Neural cell (in vitro differentiated cells): ENCODE results near the gene RNU6-8.

Experiments
- CTCF ChIP-seq: fragments of 450-650 bp; IDR thresholded peaks from 2 replicates; pipeline ENCODE4 v1.5.1; 2014; ENCODE audit warnings: antibody characterized with exemption, mild to moderate bottlenecking, moderate library complexity; ENCODE audit not compliant: poor library complexity, severe bottlenecking
- EP300 ChIP-seq: fragments of 450-650 bp; conservative IDR thresholded peaks from 2 replicates; pipeline ENCODE4 v1.6.1; 2014; ENCODE audit warnings: antibody characterized with exemption, mild to moderate bottlenecking, moderate library complexity; ENCODE audit not compliant: poor library complexity, severe bottlenecking
- EZH2 ChIP-seq: fragments of 200-600, 300-800 bp; shearing (Covaris generic), sonication (generic); IDR thresholded peaks from 2 replicates; pipeline ENCODE4 v1.6.1; 2014; ENCODE audit warnings: antibody characterized with exemption, low read length, borderline replicate concordance, mild to moderate bottlenecking; ENCODE audit not compliant: insufficient read depth, poor library complexity, severe bottlenecking
- MXI1 ChIP-seq: fragments of 450-650 bp; conservative IDR thresholded peaks from 2 replicates; pipeline ENCODE4 v1.6.1; 2014; ENCODE audit warnings: antibody characterized with exemption, mild to moderate bottlenecking; ENCODE audit not compliant: poor library complexity, severe bottlenecking
- POLR2AphosphoS5 ChIP-seq: IDR thresholded peaks from 2 replicates; pipeline ENCODE4 v1.6.1; 2012
- RAD21 ChIP-seq: fragments of 450-650 bp; conservative IDR thresholded peaks from 2 replicates; pipeline ENCODE4 v1.6.1; 2014; ENCODE audit warnings: antibody characterized with exemption, mild to moderate bottlenecking, moderate library complexity
- SMC3 ChIP-seq: fragments of 450-650 bp; conservative IDR thresholded peaks from 2 replicates; pipeline ENCODE4 v1.6.1; 2014; ENCODE audit warnings: antibody characterized with exemption, mild to moderate bottlenecking, moderate library complexity; ENCODE audit not compliant: poor library complexity
- TAF1 ChIP-seq: IDR thresholded peaks from 2 replicates; pipeline ENCODE4 v1.6.1; 2012; ENCODE audit warnings: low read depth
- TF ChIP-seq, protein P1 (sequence below): IDR thresholded peaks from 2 replicates; pipeline ENCODE4 v1.6.1; 2012; ENCODE audit warnings: borderline replicate concordance

GRCh38 chr14:32193532-32193931, 9.5 kb downstream of the RNU6-8 start:
- no peak for TF ChIP-seq CTCF
- TF ChIP-seq RAD21: no peak
- TF ChIP-seq, protein P1, sequence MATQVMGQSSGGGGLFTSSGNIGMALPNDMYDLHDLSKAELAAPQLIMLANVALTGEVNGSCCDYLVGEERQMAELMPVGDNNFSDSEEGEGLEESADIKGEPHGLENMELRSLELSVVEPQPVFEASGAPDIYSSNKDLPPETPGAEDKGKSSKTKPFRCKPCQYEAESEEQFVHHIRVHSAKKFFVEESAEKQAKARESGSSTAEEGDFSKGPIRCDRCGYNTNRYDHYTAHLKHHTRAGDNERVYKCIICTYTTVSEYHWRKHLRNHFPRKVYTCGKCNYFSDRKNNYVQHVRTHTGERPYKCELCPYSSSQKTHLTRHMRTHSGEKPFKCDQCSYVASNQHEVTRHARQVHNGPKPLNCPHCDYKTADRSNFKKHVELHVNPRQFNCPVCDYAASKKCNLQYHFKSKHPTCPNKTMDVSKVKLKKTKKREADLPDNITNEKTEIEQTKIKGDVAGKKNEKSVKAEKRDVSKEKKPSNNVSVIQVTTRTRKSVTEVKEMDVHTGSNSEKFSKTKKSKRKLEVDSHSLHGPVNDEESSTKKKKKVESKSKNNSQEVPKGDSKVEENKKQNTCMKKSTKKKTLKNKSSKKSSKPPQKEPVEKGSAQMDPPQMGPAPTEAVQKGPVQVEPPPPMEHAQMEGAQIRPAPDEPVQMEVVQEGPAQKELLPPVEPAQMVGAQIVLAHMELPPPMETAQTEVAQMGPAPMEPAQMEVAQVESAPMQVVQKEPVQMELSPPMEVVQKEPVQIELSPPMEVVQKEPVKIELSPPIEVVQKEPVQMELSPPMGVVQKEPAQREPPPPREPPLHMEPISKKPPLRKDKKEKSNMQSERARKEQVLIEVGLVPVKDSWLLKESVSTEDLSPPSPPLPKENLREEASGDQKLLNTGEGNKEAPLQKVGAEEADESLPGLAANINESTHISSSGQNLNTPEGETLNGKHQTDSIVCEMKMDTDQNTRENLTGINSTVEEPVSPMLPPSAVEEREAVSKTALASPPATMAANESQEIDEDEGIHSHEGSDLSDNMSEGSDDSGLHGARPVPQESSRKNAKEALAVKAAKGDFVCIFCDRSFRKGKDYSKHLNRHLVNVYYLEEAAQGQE: no peak
- no peak for TF ChIP-seq EZH2
- no peak for TF ChIP-seq SMC3
- no peak for TF ChIP-seq EP300
- no peak for TF ChIP-seq POLR2AphosphoS5
- no peak for TF ChIP-seq TAF1
- no peak for TF ChIP-seq MXI1
